MM.1S (cell line): ENCODE measurements around the gene SUPV3L1.

Source experiments
- DNase-seq: peaks from one replicate; pipeline ENCODE4 v3.0.0-alpha.2; 2015
- H2AFZ ChIP-seq: fragments of 300-600 bp; sonication (generic); 2 replicates; pipeline ENCODE4 v1.6.0; 2016; ENCODE audit warnings: antibody characterized with exemption, low read length
- H3F3A ChIP-seq: fragments of 300-600 bp; sonication (generic); 2 replicates; pipeline ENCODE4 v1.6.1; 2016; ENCODE audit warnings: mild to moderate bottlenecking, antibody characterized with exemption, low read length, moderate library complexity, mixed read lengths; ENCODE audit not compliant: insufficient read depth
- H3K27ac ChIP-seq: fragments of 300-600 bp; sonication (generic); 2 replicates; pipeline ENCODE4 v1.5.1; 2016; ENCODE audit warnings: mild to moderate bottlenecking, low read length
- H3K27me3 ChIP-seq: fragments of 300-600 bp; sonication (generic); replicated peaks from 2 replicates; pipeline ENCODE4 v1.6.0; 2016; ENCODE audit warnings: low read length; ENCODE audit not compliant: insufficient read depth
- H3K36me3 ChIP-seq: fragments of 300-600 bp; sonication (generic); replicated peaks from 2 replicates; pipeline ENCODE4 v1.6.1; 2016; ENCODE audit warnings: mild to moderate bottlenecking, low read length, mixed read lengths; ENCODE audit not compliant: insufficient read depth
- H3K4me1 ChIP-seq: fragments of 300-600 bp; sonication (generic); 2 replicates; pipeline ENCODE4 v1.6.1; 2016; ENCODE audit warnings: low read length, mixed read lengths
- H3K4me2 ChIP-seq: fragments of 300-600 bp; sonication (generic); 2 replicates; pipeline ENCODE4 v1.6.0; 2016; ENCODE audit warnings: low read depth, low read length
- H3K4me3 ChIP-seq: fragments of 300-600 bp; sonication (generic); 2 replicates; pipeline ENCODE4 v1.5.1; 2016; ENCODE audit warnings: low read length, mixed read lengths
- H3K79me2 ChIP-seq: fragments of 300-600 bp; sonication (generic); 2 replicates; pipeline ENCODE4 v1.6.1; 2016; ENCODE audit warnings: mixed run types, low read length, mixed read lengths
- H3K9ac ChIP-seq: fragments of 300-600 bp; sonication (generic); 2 replicates; pipeline ENCODE4 v1.6.1; 2016; ENCODE audit warnings: low read length, mixed read lengths
- H3K9me2 ChIP-seq: fragments of 300-600 bp; sonication (generic); replicated peaks from 2 replicates; pipeline ENCODE4 v1.6.1; 2016; ENCODE audit warnings: mild to moderate bottlenecking, low read length, mixed read lengths; ENCODE audit not compliant: insufficient read depth
- H3K9me3 ChIP-seq: fragments of 300-600 bp; sonication (generic); replicated peaks from 2 replicates; pipeline ENCODE4 v1.6.1; 2016; ENCODE audit warnings: mild to moderate bottlenecking, low read length, mixed read lengths; ENCODE audit not compliant: insufficient read depth
- H4K20me1 ChIP-seq: fragments of 300-600 bp; sonication (generic); 2 replicates; pipeline ENCODE4 v1.6.1; 2016; ENCODE audit warnings: mild to moderate bottlenecking, low read length, moderate library complexity, mixed read lengths; ENCODE audit not compliant: insufficient read depth
- EZH2 ChIP-seq: fragments of 300-600 bp; sonication (generic); optimal IDR thresholded peaks from 2 replicates; pipeline ENCODE3; 2017; ENCODE audit warnings: low read depth, mild to moderate bottlenecking, antibody characterized with exemption, low read length, mixed read lengths
- EZH2phosphoT487 ChIP-seq: fragments of 300-600 bp; sonication (generic); IDR thresholded peaks from 2 replicates; pipeline ENCODE4 v1.6.1; 2018; ENCODE audit warnings: antibody characterized with exemption, low read length
- TF ChIP-seq, protein P1 (sequence below): fragments of 300-600 bp; sonication (generic); IDR thresholded peaks from 2 replicates; pipeline ENCODE4 v1.5.1; 2016; ENCODE audit warnings: antibody characterized with exemption, low read length, mixed read lengths

Gene SUPV3L1

DNA sequence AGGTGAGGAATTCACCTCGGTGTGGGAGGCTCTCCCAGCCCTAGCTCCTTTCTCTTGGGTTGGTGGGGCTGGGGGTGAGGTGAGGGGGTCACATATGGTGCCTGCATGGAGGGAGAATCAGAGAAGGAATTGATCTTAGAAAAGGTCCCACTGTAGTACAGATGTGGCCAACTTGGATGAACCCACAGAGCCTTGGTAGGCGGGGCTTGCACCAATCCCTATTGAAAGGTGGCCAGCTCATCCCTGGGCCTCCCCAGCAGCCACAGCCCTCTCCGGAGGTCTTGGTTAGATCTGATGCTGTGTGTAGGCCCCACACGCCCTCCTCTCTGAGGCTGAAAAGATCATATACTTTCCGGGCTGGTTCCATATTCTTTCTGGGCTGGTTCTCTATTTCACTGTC, 59.1 kb downstream of the SUPV3L1 start:
- H3K9ac ChIP-seq, result no peak overlapping the region
- H2AFZ ChIP-seq, result no peak overlapping the region

GRCh38 chr10:69239816-69240434, 59.9 kb downstream of the SUPV3L1 start:
- TF ChIP-seq EZH2 (no peak), EZH2phosphoT487 (no peak)
- TF ChIP-seq, protein P1, sequence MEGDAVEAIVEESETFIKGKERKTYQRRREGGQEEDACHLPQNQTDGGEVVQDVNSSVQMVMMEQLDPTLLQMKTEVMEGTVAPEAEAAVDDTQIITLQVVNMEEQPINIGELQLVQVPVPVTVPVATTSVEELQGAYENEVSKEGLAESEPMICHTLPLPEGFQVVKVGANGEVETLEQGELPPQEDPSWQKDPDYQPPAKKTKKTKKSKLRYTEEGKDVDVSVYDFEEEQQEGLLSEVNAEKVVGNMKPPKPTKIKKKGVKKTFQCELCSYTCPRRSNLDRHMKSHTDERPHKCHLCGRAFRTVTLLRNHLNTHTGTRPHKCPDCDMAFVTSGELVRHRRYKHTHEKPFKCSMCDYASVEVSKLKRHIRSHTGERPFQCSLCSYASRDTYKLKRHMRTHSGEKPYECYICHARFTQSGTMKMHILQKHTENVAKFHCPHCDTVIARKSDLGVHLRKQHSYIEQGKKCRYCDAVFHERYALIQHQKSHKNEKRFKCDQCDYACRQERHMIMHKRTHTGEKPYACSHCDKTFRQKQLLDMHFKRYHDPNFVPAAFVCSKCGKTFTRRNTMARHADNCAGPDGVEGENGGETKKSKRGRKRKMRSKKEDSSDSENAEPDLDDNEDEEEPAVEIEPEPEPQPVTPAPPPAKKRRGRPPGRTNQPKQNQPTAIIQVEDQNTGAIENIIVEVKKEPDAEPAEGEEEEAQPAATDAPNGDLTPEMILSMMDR, result no peak
- no peaks in the 10 kb centered on the region for H3K36me3 ChIP-seq
- H3K27ac ChIP-seq, result no peak overlapping the region
- H3K27me3 ChIP-seq, result no peaks in the 10 kb centered on the region
- H3K4me2 ChIP-seq, result no peak overlapping the region
- H4K20me1 ChIP-seq, result no peaks in the 10 kb centered on the region
- H3K9ac ChIP-seq, result no peak overlapping the region
- H3K79me2 ChIP-seq, result no peaks in the 10 kb centered on the region
- no peaks in the 10 kb centered on the region for H3K9me3 ChIP-seq
- no peak overlapping the region for H2AFZ ChIP-seq
- no peak overlapping the region for H3K4me3 ChIP-seq
- no peaks in the 10 kb centered on the region for H3K9me2 ChIP-seq
- no peak for DNase-seq
- no peaks in the 10 kb centered on the region for H3F3A ChIP-seq
- H3K4me1 ChIP-seq, result no peaks in the 10 kb centered on the region

More for the DNA sequence above, 59.1 kb downstream of the SUPV3L1 start:
- Histone ChIP-seq H3K9me3 (no peaks in the 10 kb centered on the region), H3K27me3 (no peaks in the 10 kb centered on the region), H4K20me1 (no peaks in the 10 kb centered on the region), H3K27ac (no peak overlapping the region), H3K4me3 (no peak overlapping the region), H3K36me3 (no peaks in the 10 kb centered on the region), H3K79me2 (no peaks in the 10 kb centered on the region), H3K4me1 (no peaks in the 10 kb centered on the region), H3K4me2 (no peak overlapping the region), H3K9me2 (no peaks in the 10 kb centered on the region), H3F3A (no peaks in the 10 kb centered on the region)
- no peak for TF ChIP-seq EZH2phosphoT487
- TF ChIP-seq, protein P1, result no peak
- TF ChIP-seq EZH2, result no peak
- DNase-seq, result no peak

DNA sequence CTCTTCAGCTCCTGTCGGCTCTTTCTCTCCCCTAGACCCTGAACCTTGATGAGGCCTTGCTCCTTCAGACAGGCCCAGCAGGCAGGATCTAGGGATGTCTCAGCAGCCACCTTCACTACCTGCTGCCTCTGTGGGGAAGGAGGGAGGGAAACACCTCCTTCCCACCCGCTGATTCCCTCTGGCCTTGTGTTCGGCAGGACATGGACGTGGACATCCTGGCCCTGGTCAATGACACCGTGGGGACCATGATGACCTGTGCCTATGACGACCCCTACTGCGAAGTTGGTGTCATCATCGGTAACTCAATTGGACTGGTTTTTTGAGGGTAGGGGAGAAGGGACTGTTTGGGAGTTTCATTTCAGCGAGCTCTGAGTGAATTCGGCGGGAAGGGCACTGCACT, 60.4 kb downstream of the SUPV3L1 start:
- Histone ChIP-seq H3K9me3 (no peaks in the 10 kb centered on the region), H3F3A (no peaks in the 10 kb centered on the region), H3K9ac (no peak overlapping the region), H3K27me3 (no peaks in the 10 kb centered on the region), H3K4me3 (no peak overlapping the region), H3K9me2 (no peaks in the 10 kb centered on the region), H4K20me1 (no peaks in the 10 kb centered on the region), H3K4me2 (no peak overlapping the region), H3K79me2 (no peaks in the 10 kb centered on the region), H3K27ac (no peak overlapping the region), H3K36me3 (no peaks in the 10 kb centered on the region), H2AFZ (no peak overlapping the region), H3K4me1 (no peaks in the 10 kb centered on the region)
- TF ChIP-seq, protein P1, result no peak
- no peak for TF ChIP-seq EZH2
- no peak for TF ChIP-seq EZH2phosphoT487
- DNase-seq, result no peak
